ENCODE data around the gene TMEM150C.
A peak's percentile ranks its signal among the peaks of the same experiment; 100 is the strongest.
"Not testable (repeated sequence)": the region's sequence is repeated elsewhere in the genome, so short reads cannot be mapped to it uniquely, and the experiment has no call there.

Gene TMEM150C

DNA sequence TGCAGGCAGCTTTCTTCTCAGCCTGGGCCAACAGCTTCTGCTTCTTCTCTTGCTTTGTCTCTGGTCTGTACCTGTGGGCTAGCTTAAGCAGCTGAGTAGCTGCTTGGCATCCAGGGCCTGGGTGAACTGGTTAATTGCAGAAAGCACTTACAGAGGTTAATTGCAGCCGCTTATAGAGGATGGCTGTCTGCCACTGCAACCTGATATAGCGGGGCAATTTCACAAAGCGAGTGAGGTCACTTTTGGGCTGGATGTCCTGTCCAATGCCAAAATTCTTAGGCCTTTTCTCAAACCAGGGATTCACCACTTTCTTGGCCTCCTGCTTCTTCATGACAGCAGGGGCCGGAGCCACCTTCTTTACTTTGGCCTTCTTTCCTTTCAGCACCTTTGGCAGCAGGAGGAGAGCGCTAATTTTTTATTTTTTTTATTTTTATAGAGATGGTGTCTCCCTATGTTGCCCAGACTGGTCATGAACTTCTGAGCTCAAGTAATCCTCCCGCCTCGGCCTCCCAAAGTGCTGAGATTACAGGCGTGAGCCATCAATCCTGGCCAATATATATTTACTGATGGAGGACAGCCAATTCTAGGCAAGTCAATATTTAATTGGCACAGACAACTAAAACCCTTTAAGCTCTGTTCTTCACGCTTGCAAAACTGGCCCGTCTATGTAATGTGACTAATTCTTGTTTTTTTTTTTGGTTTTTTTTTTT, 70.4 kb downstream of the TMEM150C start:
- no peaks in the 10 kb centered on the region for H3K36me3 ChIP-seq (replicated peaks)
- H3K4me1 ChIP-seq: no peaks in the 10 kb centered on the region
- no peak for DNase-seq (ENCODE audit: low spot score in 2 of 2)
- no peaks in the 10 kb centered on the region for H3K9me3 ChIP-seq
- H3K27me3 ChIP-seq (ENCODE audit: low read depth): no peaks in the 10 kb centered on the region
- in situ Hi-C loops (cut with MboI; ENCODE audit: low sequenced_read_pairs): no loop called here
- H3K4me3 ChIP-seq: no peak overlapping the region

DNA sequence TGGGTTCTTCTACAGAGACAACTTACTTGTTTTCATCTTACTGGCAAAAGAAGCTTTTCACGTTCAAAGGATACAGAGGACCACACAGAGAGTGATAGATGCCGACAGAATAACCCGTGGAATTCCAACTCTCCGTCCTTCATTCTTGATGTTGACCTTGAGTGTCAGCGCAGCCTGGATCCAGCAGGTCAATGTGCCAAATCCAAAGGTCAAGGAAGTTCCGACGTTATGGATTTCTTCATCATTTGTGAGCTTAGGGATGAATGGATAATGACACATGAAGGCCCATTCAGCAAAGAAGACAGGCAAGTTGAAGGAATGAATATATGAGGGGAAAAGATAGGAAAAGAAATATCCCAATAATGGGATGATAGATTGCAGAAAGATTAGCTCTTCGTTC, 71.8 kb downstream of the TMEM150C start:
- Histone ChIP-seq H3K4me1 (no peaks in the 10 kb centered on the region), H3K9me3 (no peaks in the 10 kb centered on the region), H3K36me3 (replicated peaks) (no peaks in the 10 kb centered on the region), H3K4me3 (no peak overlapping the region), H3K27me3 (ENCODE audit: low read depth) (no peaks in the 10 kb centered on the region)
- in situ Hi-C loops (cut with MboI; ENCODE audit: low sequenced_read_pairs): no loop called here
- DNase-seq (ENCODE audit: low spot score in 2 of 2): no peak

DNA sequence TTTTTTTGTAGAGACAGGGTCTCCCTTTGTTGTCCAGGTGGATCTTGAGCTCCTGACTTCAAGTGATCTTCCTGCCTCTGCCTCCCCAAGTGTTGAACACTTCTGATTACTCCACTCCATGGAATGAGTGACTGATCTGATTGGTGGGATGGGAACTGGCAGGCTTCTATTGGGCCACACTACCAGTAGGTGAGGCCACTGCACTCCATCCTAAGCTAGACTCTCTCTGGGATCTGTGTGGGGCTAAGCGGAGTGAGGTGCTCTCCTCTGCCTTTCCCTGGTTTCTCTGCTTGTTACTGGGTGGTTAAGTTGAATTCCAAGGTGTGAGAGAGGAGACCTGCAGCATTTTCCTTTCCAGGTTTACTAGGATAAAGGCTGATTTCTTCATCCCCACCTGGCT, 72.7 kb downstream of the TMEM150C start:
- no peak for DNase-seq (ENCODE audit: low spot score in 2 of 2)
- Histone ChIP-seq H3K27me3 (ENCODE audit: low read depth) (no peaks in the 10 kb centered on the region), H3K4me3 (no peak overlapping the region), H3K36me3 (replicated peaks) (no peaks in the 10 kb centered on the region), H3K9me3 (no peaks in the 10 kb centered on the region), H3K4me1 (no peaks in the 10 kb centered on the region)
- in situ Hi-C loops (cut with MboI; ENCODE audit: low sequenced_read_pairs): no loop called here

DNA sequence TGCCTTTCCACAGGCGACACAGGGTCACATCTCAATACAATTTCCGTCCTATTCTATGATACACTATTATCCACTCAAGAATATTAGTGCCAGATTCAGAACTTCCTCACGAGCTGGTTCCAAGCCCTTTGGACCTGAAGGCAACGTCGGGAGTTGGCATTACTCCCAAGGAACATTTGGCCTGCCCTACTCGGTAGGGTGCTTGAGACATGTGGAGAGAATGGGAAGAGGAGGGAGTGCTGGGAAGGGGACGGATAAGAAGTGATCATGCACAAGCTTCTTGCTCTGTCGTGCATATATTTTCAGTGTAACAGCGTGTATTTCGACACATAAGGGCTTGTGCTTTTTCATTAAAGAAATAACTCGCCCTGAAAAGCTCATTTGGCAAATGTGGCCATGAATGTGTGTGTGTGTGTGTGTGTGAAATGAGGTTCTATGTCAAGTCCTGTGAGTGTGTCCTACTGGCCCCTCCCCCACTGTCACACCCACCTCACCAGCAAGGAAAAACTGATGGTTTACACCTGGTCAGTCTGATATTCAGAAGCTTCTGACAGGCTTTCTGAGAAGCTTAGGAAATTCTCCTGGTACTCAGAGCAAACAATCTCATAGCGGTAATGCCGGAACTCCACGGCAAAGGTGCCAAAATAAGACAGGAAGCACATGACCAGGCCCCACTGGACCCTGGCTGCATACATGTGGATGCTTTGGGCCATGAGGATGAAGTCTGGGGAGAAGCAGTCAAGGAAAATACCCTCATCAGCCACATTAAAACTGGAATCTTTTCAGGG, 76.6 kb downstream of the TMEM150C start:
- Histone ChIP-seq H3K9me3 (no peaks in the 10 kb centered on the region), H3K4me1 (no peaks in the 10 kb centered on the region), H3K4me3 (no peak overlapping the region), H3K27me3 (ENCODE audit: low read depth) (no peaks in the 10 kb centered on the region), H3K36me3 (replicated peaks) (no peaks in the 10 kb centered on the region)
- in situ Hi-C loops (cut with MboI; ENCODE audit: low sequenced_read_pairs): no loop called here
- no peak for DNase-seq (ENCODE audit: low spot score in 2 of 2)

DNA sequence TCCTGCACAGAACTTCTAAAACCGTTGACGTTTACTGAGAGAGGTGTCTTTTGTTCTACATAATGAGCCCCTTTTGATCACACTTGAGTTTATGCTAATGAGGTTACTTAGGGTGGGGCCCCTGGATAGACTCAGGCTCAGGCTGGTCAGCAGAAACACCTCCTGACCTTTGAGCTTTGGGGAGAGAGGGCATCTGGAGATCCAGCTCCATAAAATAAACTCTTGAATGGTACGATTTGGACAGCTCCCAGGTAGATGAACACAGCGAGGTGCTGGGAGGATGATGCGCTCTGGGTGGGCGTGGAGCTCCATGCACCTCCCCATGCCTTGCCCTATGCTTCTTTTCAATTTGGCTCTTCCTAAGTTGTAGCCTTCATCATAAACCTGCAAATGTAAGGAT, 79.4 kb downstream of the TMEM150C start:
- no peak for DNase-seq (ENCODE audit: low spot score in 2 of 2)
- no peak overlapping the region for H3K4me3 ChIP-seq
- H3K36me3 ChIP-seq (replicated peaks): no peaks in the 10 kb centered on the region
- no peaks in the 10 kb centered on the region for H3K27me3 ChIP-seq (ENCODE audit: low read depth)
- in situ Hi-C loops (cut with MboI; ENCODE audit: low sequenced_read_pairs): no loop called here
- no peaks in the 10 kb centered on the region for H3K9me3 ChIP-seq
- H3K4me1 ChIP-seq: no peaks in the 10 kb centered on the region

DNA sequence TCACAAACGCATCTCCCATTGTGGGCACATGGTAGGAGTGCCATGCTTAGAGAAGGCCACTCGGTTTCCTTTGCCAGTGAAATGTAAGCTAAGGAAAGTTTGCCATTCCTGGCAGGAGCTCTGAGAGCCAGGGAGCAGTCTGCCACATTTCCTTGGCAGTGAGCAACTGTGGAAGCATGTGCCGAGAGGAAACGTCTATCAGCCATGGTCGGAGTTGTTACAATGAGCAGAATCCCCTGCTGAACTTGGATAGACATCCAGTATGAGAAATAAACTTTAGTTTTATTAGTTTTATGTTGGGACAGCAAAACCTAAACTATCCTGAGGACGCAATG, 80.3 kb downstream of the TMEM150C start:
- Histone ChIP-seq H3K27me3 (ENCODE audit: low read depth) (no peaks in the 10 kb centered on the region), H3K4me3 (no peak overlapping the region), H3K9me3 (no peaks in the 10 kb centered on the region), H3K4me1 (no peaks in the 10 kb centered on the region), H3K36me3 (replicated peaks) (no peaks in the 10 kb centered on the region)
- no peak for DNase-seq (ENCODE audit: low spot score in 2 of 2)
- in situ Hi-C loops (cut with MboI; ENCODE audit: low sequenced_read_pairs): no loop called here

DNA sequence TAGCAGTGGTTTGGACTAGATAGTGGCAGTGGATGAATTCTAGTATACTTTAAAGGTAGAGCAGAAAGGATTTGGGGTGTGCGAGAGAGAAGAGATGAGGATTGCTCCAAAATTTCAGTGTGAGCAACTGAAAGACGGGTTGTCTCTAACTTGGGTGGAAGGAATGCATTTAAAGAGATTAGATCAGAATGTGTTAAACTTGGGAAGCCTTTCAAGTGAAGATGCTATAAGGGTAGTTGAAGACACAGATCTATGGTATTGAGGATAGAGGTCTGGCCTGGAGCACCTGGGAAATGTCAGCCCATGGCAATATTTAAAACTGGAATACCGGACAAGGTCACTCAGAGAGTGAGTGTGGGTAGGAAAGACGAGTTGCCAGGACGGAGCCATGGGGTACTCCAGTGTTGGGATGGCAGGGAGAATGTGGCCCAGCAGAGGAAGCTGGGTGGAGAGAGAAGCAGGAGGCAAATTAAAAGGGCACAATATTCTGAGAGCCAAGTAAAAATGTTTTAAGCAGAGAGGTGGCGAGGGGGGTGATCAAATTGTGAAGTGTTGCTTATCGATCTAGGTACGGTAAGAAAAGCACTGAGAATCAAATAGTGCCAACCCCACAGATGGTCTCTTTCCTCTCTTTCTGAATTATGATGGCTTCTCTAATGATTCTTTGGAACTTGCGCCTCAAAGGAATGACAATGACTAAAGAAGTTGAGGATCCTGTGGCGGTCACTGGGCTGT, 80.8 kb downstream of the TMEM150C start:
- no peaks in the 10 kb centered on the region for H3K36me3 ChIP-seq (replicated peaks)
- H3K27me3 ChIP-seq (ENCODE audit: low read depth): no peaks in the 10 kb centered on the region
- DNase-seq (ENCODE audit: low spot score in 2 of 2): no peak
- H3K4me3 ChIP-seq: no peak overlapping the region
- no peaks in the 10 kb centered on the region for H3K9me3 ChIP-seq
- H3K4me1 ChIP-seq: peaks cover 2% of the 10 kb centered on the region
- in situ Hi-C loops (cut with MboI; ENCODE audit: low sequenced_read_pairs): no loop called here

DNA sequence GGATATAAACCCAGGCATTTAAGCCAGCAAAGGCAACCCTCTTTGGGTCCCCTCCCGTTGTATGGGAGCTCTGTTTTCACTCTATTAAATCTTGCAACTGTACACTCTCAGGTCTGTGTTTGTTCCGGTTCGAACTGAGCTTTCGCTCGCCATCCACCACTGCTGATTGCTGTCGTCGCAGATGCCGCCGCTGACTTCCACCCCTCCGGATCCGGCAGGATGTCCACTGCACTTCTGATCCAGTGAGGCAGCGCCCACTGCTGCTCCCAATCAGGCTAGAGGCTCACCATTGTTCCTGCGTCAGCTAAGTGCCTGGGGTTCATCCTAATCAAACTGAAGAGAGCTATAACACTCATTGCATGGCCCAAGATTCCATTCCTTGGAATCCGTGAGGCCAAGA, 82.2 kb downstream of the TMEM150C start:
- peaks cover 12% of the 10 kb centered on the region for H3K4me1 ChIP-seq
- no peaks in the 10 kb centered on the region for H3K9me3 ChIP-seq
- in situ Hi-C loops (cut with MboI; ENCODE audit: low sequenced_read_pairs): no loop called here
- no peaks in the 10 kb centered on the region for H3K27me3 ChIP-seq (ENCODE audit: low read depth)
- no peak overlapping the region for H3K4me3 ChIP-seq
- no peaks in the 10 kb centered on the region for H3K36me3 ChIP-seq (replicated peaks)
- DNase-seq (ENCODE audit: low spot score in 2 of 2): no peak

DNA sequence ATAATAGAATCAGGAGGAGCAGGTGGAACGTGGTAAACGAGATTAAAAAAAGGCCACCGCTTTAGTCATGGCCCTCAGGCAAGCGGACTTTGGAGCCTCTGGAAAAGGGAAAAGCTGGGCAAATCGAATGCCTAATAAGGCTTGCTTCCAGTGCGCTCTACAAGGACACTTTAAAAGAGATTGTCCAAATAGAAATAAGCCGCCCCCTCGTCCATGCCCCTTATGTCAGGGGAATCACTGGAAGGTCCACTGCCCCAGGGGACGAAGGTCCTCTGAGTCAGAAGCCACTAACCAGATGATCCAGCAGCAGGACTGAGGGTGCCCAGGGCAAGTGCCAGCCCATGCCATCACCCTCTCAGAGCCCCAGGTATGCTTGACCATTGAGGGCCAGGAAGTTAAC, 84.3 kb downstream of the TMEM150C start:
- H3K27me3 ChIP-seq (ENCODE audit: low read depth); H3K36me3 ChIP-seq (replicated peaks); H3K9me3 ChIP-seq; in situ Hi-C loops (cut with MboI; ENCODE audit: low sequenced_read_pairs); H3K4me3 ChIP-seq; DNase-seq (ENCODE audit: low spot score in 2 of 2): not testable (repeated sequence)
- peaks cover 12% of the 10 kb centered on the region for H3K4me1 ChIP-seq

DNA sequence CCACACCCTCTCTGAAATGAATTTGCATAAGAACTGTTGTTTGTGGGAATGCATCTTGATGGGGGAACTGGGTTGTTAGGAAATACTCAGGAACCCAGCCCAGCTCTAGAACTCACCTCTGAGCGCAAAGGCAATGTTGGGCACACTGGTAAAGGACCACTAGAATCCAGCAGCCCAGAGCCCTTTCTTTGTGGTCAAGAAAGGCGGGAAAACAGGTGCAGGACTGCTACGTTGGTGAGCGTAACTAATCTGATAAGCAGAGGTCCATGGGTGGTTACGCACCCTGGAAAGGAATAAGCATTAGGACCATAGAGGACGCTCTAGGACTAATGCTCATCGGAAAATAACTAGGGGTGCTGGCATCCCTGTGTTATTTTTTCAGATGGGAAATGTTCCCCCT, 85.9 kb downstream of the TMEM150C start:
- in situ Hi-C loops (cut with MboI; ENCODE audit: low sequenced_read_pairs); H3K9me3 ChIP-seq: not testable (repeated sequence)
- DNase-seq (ENCODE audit: low spot score in 2 of 2): peak in 1 of 2 experiments; percentile 14

DNA sequence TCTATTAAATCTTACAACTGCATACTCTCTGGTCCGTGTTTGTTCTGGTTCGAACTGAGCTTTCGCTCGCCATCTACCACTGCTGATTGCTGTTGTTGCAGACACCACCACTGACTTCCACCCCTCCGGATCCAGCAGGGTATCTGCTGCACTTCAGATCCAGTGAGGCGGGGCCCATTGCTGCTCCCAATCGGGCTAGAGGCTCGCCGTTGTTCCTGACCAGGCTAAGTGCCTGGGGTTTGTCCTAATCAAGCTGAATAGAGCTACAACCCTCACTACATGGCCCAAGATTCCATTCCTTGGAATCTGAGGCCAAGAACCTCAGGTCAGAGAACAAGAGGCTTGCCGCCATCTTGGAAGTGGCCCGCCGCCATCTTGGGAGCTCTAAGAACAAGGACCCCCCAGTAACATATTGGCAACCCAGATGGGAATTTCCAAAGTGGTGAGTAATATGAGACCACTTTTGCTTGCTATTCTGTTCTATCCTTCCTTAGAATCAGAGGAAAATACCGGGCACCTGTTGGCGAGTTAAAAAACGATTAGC, 88.1 kb downstream of the TMEM150C start:
- no peaks in the 10 kb centered on the region for H3K9me3 ChIP-seq
- H3K27me3 ChIP-seq (ENCODE audit: low read depth): no peaks in the 10 kb centered on the region
- no peak for DNase-seq (ENCODE audit: low spot score in 2 of 2)
- no peak overlapping the region for H3K4me3 ChIP-seq
- H3K4me1 ChIP-seq: peaks cover 12% of the 10 kb centered on the region
- in situ Hi-C loops (cut with MboI; ENCODE audit: low sequenced_read_pairs): loop anchor here (25.0 kb wide), 2 partner anchors 389 to 789 kb away; no protein-coding TSS in a partner anchor
- no peaks in the 10 kb centered on the region; the same call in 1 of the 2 replicates for H3K36me3 ChIP-seq (replicated peaks)

More for the DNA sequence above, 85.9 kb downstream of the TMEM150C start:
- not testable (repeated sequence) for H3K27me3 ChIP-seq (ENCODE audit: low read depth); H3K4me3 ChIP-seq; H3K36me3 ChIP-seq (replicated peaks)
- H3K4me1 ChIP-seq: peaks cover 12% of the 10 kb centered on the region

DNA sequence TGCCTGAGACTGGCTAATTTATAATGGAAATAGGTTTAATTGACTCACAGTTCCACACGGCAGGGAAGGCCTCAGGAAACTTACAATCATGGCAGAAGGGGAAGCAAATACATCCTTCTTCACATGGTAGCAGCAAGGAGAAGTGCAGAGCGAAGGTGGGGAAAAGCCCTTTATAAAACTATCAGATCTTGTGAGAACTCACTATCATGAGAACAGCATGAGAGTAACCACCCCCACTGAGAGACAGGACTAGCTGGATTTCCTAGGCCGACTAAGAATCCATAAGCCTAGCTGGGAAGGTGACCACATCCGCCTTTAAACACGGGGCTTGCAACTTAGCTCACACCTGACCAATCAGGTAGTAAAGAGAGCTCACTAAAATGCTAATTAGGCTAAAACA, 88.7 kb downstream of the TMEM150C start:
- H3K27me3 ChIP-seq (ENCODE audit: low read depth); DNase-seq (ENCODE audit: low spot score in 2 of 2); H3K36me3 ChIP-seq (replicated peaks); H3K9me3 ChIP-seq; H3K4me3 ChIP-seq: not testable (repeated sequence)
- H3K4me1 ChIP-seq: peaks cover 12% of the 10 kb centered on the region
- in situ Hi-C loops (cut with MboI; ENCODE audit: low sequenced_read_pairs): loop anchor here (25.0 kb wide), 2 partner anchors 389 to 789 kb away; no protein-coding TSS in a partner anchor

DNA sequence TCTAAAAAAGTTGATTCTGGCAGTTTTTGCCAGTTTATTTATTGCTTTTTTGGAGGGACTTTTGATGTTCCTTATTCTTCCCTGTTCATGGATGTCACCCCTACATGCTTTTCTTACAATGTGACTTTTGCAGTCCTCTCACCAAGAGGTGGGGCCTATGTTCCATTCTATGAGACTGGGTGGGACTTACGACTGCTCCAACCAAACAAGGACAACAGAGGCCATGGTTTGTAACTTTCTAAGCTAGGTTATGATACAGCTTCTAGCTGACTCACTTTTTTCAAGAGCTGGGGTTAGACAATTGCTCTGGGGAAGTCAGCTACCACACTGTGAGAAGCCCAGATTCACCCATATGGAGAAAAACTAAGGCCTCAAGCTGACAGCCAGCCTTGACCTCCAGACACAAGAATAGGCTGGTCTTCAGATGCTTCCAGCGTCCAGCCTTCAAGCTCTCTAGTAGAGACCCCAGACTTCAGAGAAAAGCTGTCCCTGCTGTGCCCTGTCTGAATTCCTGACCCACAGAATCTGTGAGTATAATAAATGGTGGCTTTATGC, 91.9 kb downstream of the TMEM150C start:
- Histone ChIP-seq H3K9me3 (no peaks in the 10 kb centered on the region), H3K27me3 (ENCODE audit: low read depth) (no peaks in the 10 kb centered on the region), H3K36me3 (replicated peaks) (no peaks in the 10 kb centered on the region; the same call in 1 of the 2 replicates), H3K4me1 (peaks cover 4% of the 10 kb centered on the region), H3K4me3 (no peak overlapping the region)
- in situ Hi-C loops (cut with MboI; ENCODE audit: low sequenced_read_pairs): loop anchor here (25.0 kb wide), 2 partner anchors 392 to 792 kb away; no protein-coding TSS in a partner anchor
- DNase-seq (ENCODE audit: low spot score in 2 of 2): no peak

All from HAP-1 (cell line).